HG03159 (cell line): Measurements from ENCODE around the gene ROGDI.
A peak's percentile ranks its signal among the peaks of the same experiment; 100 is the strongest.

Experiments used
- ATAC-seq: cut with Tn5 transposase; IDR thresholded peaks from one replicate; pipeline ENCODE4 v1.9.1; 2021; ENCODE audit warnings: mild to moderate bottlenecking, moderate library complexity; ENCODE audit not compliant: unreplicated experiment

Gene ROGDI, protein sequence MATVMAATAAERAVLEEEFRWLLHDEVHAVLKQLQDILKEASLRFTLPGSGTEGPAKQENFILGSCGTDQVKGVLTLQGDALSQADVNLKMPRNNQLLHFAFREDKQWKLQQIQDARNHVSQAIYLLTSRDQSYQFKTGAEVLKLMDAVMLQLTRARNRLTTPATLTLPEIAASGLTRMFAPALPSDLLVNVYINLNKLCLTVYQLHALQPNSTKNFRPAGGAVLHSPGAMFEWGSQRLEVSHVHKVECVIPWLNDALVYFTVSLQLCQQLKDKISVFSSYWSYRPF

DNA sequence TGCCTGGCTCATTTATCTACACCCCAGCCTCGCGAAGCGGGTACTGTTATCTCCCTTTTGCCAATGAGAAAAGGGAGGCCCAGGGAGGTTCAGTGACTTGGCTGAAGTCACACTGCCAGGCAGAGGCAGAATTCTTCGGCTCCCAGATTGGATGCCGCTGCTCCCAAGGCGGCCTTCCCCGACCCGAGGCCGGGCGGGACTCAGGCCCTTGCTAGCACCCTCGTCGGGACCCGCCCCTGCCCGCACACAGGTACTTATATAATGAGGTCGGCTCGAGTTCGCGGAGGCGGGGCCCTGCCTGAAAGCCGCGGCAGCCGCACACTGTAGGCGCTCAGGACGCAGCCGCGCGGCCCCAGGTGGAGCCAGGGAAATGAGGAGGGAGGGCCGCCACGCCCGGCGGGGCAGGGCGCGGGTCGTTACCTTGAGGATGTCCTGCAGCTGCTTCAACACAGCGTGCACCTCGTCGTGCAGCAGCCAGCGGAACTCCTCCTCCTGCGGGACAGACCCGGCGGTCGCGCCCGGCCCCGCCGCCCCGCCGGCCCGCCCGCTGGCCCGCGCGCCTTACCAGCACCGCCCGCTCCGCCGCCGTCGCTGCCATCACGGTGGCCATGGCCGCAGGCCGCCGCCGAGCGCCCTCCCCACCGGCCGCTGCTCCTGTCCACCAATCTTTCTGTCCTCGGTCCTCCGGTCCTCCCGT is at the start of gene ROGDI:
TSS of gene ROGDI (minus strand) at position 672 of the 697 bp plus-strand sequence. CDS start at position 610, 62 bp downstream.
- peak; percentile 61 for ATAC-seq

DNA sequence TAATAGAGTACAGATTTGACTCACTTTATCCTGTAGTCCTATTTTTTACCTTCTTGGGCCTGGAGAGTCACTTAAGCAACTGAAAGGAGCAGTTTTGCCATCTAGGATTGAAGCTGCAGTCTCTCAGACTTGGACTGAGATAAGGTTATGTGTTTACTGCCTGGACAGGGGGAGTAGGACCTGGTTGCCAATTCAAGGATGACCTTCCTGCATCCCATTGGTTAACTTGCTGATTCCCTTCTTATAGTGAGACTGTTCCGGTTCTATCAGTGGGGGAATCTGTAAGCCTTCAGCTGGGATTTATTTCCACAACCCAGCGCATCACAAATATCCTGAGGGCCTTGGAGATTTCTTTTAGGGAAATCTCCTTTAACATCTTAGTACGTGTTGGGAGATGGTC is 47.8 kb upstream of the ROGDI start:
- no peak for ATAC-seq

DNA sequence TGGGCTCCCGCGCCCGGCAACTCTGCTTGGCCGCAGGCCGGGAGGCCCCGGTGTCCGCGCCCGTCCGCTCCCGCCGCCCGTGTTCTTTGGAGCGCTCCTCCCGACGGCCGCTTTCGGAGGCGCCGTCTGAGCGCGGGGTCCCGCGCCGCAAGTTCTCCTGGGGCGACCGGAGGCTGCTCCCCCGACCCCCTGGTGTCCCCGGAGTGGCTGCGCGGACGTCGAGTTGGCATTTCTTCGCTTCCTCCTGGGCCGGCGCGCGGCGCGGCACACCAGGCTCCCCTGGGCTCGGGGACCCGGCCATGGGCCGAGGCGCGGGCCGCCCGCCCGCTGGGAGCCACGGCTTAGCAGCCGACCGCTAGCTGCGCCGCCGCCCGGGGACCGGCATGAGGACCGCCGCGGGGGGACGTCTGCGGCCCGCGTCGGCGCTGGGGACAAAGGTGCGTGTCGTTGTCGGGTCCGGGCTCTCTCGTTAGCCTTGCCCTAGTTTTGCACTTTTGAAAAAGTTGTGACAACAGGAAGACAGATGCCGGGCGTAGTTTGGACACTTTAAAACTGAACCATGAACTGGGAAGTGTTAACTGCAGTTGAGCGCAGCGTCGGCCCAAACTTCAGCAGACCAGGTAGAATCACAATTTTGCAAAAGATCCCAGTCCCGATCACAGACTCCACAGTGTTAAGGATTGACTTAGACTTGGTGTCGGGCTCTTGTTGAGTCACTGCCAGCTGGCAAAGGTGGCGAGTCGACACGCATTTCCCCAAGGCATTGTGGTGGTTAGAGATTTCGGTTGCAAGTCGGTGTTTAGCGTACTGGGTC is 45.5 kb upstream of the ROGDI start:
- peak; percentile 19 for ATAC-seq

DNA sequence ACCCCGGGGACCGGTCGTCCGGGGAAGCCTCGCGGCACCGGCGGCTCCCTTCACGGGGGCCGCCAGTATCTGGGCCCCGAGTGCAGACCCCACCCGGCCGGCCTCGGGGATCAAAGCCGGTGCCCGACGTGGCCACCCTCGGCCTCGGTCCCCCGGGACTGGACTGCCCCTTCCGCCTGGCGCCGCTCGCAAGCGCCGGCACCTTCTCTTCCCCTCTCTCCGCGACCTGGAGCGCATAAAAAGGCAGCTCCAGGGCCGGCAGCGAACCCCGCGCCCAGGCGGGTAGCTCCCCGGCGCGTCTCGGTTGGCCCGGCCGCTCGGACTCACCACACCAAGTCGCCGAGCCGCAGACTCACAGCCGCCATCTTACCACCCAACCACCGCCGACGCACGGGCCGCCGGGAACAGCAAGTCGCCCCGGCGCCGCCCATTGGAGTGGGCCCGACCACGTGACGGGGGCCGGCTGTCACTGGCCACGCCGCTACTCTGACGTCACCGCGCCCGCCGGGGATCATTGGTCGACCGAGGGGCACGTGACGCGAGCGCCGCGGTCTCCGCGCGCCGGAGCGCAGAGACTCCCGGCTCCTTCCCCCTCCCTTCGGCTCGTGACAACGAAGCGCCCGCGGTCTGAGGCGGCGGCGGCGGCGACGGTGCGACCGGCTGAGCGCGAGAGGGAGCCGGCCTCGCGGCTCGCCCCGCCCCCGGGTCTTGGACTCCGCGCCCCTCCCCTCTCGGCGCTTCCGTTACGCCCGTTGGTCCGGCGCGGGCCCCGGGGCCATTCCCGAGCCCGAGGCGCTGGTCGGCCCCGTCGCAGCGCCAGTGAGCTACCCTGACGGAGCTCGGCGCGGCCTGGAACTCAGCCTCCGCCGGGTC is 44.7 kb upstream of the ROGDI start, which contains the start of the genes GLYR1 and UBN1:
TSS of gene GLYR1 (minus strand) at position 388 of the 873 bp plus-strand sequence. CDS start at position 365, 23 bp downstream.
TSS of gene UBN1 (plus strand) at position 581 of the 873 bp plus-strand sequence. CDS start 5,437 bp downstream, outside the sequence.
- ATAC-seq, result peak; percentile 84

DNA sequence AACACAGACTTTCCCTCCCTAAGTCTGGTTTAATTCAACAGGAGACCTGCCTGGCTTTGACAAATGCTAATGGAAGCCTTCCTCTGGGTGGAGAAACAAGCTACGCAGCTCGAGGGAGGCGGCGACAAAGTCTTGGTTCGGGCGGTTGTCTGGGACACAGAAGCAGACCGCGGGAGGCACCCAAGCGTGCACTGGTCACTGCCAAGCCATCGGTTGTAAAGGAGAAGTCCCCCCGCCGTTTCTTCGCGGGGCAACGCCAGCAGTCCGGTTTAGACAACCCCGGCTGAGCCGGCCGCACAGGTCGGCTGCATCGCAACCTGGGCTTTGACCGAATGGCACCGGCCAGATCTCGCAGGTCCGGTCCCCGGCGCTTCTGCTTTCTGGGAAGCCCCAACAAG is 44.1 kb upstream of the ROGDI start:
- ATAC-seq, result peak; percentile 31

DNA sequence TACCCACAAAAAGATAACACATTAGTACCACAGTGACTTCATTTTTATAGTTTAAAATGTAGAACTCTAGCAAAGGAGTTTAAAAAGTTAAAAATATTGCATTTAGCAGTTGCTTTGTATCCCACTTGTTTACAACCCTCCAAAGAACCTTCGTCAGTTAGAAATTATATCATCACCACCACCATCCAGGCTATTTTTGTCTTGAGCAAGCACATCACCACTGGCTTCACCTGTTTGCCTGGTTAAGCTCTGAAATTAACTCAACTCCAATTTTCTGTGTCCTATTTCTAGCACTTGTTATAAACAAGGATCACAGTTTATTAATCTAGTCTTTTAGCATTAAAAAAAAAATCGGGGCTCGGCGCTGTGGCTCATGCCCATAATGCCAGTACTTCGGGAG is 38.6 kb upstream of the ROGDI start:
- no peak for ATAC-seq

DNA sequence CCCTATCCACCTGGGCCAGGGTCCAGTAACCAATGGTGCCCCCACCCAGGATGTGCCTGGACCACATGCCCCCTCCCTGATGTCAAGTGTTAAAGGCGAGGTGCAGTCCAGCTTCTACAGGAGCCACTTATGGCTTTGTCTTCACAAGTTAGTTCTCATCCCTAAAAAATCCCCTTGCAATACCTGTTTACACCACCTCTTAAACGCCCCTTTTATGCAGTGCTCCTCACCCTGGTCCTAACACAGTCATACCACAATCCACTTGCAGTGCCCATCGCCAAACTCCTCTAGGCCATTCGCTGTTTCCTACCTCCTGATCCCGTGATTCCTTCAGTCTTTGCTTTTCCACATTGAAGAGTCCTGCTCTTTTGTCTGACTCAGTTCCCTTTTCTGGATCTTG is 37.5 kb upstream of the ROGDI start:
- ATAC-seq, result no peak

DNA sequence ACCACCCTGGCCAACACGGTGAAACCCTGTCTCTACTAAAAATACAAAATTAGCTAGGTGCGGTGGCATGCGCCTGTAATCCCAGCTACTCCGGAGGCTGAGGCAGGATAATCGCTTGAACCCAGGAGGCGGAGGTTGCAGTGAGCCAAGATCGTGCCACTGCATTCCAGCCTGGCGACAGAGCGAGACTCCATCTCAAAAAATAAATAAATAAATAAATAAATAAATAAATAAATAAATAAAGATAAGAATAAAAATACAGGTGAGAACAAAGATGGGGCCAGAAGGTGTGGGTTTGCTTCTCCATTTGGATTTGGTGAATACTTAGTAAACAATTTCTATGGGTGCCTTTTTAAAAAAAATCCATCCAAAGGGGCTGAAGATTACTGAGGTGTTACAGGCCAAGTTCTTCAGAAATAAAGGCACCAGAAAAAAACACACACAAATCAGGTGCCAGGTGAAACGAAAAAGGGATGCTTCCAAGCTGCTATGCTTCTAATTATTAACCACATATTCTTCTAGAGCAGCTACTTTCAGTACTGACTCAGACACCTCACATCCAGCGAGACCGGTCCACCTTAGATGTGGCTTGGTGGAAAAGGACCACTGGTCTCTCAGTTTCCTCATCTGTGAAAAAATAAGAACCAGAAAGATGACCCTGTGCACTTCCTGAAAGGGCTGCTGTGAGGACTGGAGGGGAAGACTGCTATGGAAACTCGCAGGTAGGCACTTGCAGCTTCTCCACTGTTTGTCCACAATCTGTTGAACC is 35.5 kb upstream of the ROGDI start:
- ATAC-seq, result no peak

DNA sequence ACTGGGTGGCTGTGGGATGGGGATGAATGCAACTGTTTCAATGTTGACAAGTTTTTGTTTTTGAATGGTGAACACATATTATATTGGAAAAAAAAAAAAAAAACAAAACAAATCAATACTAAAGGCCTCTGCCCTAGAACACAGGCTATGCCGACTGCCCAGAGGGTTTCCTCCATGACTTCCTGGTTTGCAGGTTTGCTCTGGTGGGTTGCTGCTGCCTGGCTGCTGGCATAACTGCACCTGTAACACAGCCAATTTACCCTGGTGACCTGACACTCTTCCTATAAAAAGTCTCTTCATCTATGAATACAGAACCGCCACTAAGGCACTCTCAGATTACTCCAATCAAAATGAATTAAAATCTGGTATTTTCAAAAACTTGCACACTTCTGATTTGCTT is 34.3 kb upstream of the ROGDI start:
- no peak for ATAC-seq

DNA sequence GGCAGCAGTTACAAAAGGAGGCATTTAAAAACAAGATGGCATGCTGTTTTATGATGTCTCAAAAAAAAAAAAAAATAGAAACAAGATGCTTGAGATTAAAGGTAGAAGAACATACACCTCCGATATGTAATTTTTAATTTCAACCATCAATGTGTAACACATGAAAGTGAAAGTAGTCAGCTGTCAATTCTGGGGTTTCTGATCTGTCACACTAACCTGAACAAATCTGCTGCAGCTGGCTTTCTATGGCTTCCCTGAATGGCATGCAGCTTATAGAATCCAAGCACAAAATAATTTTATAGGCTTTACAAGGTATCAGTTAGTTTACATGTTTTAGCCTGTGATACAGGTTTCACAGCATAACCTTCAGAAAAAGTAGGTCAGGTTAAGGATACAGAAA is 31.2 kb upstream of the ROGDI start:
- no peak for ATAC-seq

DNA sequence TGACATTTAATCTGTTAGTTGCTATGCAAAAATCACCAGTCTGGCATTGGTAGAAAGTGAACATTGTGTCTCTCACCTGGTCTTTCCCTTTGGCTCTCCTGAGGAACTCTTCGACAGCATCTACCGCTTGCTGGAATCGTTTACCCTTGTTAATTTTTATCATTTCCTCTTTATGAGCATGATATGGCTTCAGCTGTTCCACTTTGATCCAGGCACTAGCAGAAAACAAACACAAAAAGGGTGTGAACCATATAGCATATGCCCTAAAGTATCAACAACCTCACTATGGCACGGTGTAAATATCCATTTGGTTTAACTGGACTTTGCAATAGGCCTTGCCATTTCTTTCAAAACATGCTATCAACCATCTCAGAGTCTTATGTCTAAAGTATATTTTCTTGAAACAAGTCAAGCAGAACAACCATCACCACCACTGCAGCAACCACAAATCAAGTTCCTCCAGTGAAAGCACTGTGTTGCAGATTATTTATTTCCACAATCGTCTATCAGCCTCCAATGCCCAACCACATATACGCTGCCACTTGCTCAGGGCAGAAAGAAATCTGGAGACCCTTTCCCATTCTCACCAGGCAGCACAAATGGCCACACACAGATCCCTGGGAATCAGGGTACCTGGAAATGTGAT is 30.4 kb upstream of the ROGDI start:
- no peak for ATAC-seq

DNA sequence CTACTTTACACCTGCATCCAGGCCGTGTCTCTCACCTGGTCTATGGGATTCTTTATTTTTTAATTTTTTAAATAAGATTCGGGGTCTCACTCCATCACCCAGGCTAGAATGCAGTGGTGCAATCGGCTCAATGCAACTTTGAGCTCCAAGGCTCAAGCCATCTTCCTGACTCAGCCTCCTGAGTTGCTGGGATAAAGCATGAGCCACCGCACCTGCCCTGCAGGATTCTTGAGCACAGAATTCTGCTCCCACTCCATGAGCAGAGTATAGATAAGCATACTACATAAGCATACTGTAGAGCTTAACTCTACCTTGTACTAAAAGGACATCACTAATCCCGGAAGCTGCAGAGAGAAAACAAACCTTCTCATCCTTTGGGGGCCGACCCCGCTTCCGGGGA is 29.2 kb upstream of the ROGDI start:
- ATAC-seq, result no peak

DNA sequence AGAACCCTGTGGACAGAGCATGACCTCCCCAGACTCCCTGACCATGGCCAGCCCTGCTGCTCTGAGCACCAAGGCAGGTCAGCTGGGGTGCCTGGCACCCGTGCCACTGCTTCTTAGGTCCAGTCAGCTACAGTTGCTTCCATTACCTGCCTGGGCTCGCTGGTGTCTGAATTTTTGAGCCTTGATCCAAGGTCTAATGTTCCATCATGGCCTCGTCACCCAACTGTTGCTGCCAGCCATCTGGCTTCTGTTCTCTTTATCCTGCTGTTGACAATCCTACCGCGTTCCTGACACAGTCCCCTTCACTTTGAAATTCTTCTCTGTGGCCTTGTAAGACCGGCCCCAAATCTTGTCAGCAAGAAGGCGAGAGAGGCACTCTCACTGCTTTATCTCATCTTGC is 28.0 kb upstream of the ROGDI start:
- no peak for ATAC-seq

DNA sequence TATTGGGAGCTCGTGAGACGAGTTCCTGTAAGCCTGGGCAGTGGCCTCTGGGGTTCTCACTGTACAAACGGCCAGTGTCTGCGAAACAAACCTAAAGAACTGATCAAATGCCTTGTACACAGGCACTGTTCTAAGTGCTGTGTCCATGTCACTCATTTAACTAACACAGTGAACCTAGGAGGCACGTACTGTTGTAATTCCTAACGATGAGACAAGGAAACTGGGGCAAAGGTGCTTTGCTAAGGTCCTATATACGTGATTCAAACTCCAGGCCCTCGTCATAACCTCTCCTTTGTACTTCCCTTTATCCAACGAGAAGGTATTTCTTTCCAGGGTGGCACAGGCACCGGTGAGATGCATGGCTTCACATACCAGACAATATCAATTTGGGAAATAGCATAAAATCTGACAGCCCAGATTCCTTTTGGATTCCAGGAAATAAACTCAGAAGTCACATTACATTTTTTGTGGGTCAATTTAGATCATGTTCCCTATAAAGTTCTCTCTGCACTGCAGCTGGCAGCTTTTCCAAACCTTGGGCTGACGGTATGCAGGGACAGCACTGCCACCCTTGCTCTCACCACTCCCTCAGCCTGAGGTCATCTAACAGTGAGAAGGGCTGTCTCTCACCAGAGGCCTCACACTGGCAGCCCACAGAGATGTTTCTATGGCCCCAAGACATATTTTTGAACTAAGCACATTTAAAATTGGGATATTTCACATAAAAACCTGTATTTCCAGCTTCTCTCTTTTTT is 26.3 kb upstream of the ROGDI start:
- ATAC-seq, result no peak

DNA sequence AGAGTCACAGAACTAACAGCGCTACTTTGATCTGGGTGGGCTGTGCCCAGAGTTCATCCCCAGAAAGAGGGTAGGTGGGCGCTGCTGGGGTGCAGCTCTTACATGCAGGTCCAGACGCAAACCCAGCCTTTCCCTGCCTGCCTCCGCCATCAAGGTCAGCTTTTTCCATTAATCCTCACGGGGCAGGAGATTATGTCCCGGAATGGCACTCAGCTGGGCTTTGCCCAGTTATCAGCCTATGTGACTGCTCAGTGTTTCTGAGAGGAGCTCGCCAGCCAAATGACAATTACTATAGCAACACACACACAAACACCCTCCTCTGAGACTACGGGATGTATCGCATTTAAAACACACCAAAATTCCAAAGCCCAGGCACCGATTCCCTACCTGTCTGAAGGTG is 24.5 kb upstream of the ROGDI start:
- ATAC-seq, result no peak

DNA sequence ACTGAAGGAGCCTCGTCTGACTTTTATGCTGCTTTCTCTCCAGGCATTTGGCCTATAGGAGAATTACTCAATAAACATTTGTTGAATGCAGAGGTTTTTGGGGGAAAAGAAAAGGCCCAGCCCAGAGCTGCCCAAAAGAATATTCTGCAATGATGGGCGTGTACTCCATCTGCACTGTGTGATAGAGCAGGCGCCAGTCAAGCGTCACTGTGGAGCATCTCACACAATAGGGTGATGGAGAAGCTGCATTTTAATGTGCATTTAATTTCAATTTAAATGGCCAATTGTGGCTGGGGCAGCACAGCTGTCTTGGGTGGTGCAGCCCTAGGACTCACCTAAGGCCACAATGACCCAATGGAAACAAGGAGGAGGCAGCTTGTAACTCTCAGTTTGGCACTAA is 24.1 kb upstream of the ROGDI start:
- no peak for ATAC-seq

DNA sequence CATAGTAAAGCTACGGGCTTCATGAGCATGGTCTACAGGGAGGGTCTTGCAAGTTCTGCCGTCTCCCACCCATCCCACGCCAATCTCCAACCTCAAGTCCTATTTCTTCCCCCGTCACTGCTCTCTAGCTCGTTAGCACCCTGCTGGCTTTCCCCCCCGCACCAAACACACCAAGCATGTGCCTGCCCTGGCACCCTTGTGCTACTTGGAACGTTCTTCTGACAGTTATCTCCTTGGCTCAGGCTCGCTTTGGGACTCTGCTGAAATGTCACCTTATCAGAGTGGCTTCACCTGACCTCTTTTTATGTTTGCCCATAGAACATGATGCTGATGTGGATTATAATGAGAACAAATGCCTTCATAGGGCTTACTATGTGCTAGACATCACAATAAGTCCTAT is 22.8 kb upstream of the ROGDI start:
- no peak for ATAC-seq

DNA sequence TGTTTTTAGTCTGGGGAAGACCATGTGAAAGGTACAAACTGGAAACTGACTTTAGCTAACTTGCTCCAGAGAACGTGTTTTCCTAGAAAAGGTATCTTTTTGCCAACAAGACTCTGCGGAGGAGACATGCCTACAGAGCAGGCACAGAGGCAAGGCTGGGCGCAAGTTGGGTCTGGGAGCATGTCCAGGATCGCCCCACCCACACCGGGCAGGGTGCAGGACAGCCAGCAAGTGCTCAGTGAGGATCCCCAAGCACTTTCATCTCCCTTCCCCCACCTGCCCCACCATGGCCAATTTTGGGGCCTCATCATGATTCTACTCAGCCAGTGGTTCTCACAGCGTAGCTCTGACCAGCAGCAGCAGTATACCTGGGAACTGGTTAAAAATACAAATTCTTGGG is 18.2 kb upstream of the ROGDI start:
- no peak for ATAC-seq
